Astrocyte (in vitro differentiated cells and primary cell): ENCODE data around the gene KCNH3. TPM values are rescaled to one million over a fixed set of nuclear protein-coding genes. Genes with fewer than 3 reads are reported as not detected.

ENCODE experiments used
- DNase-seq: peaks from one replicate; pipeline ENCODE4 v3.0.0-alpha.2; 2010; ENCODE audit warnings: low read depth
- FAIRE-seq: peaks from 2 replicates; lab custom pipeline; 2011; peaks lifted over from hg19 to GRCh38; lab: Jason Lieb, UNC
- H2AFZ ChIP-seq: 2 replicates; pipeline ENCODE4 v1.6.0; 2012; ENCODE audit warnings: low read depth, low read length, inconsistent platforms
- H3K27ac ChIP-seq: 2 replicates; pipeline ENCODE4 v1.5.1; 2011; ENCODE audit warnings: low read depth, low read length, inconsistent platforms
- H3K27me3 ChIP-seq: 2 replicates; pipeline ENCODE4 v1.6.0; 2011; ENCODE audit warnings: low read length, inconsistent platforms; ENCODE audit not compliant: insufficient read depth
- H3K36me3 ChIP-seq: 2 replicates; pipeline ENCODE4 v1.5.1; 2011; ENCODE audit warnings: low read length, inconsistent platforms; ENCODE audit not compliant: insufficient read depth
- H3K4me1 ChIP-seq: 2 replicates; pipeline ENCODE4 v1.5.1; 2011; ENCODE audit warnings: low read length, inconsistent platforms; ENCODE audit not compliant: insufficient read depth
- H3K4me2 ChIP-seq: 2 replicates; pipeline ENCODE4 v1.6.0; 2012; ENCODE audit warnings: low read length, inconsistent platforms
- H3K4me3 ChIP-seq: 2 replicates; pipeline ENCODE4 v1.5.1; 2011; ENCODE audit warnings: low read depth, mild to moderate bottlenecking, low read length, inconsistent platforms; ENCODE audit not compliant: insufficient read depth
- H3K79me2 ChIP-seq: 2 replicates; pipeline ENCODE4 v1.6.0; 2012; ENCODE audit warnings: mild to moderate bottlenecking, low read length, inconsistent platforms; ENCODE audit not compliant: insufficient read depth
- H3K9ac ChIP-seq: 2 replicates; pipeline ENCODE4 v1.6.0; 2012; ENCODE audit warnings: mild to moderate bottlenecking, low read length, inconsistent platforms
- H3K9me3 ChIP-seq: 2 replicates; pipeline ENCODE4 v1.5.1; 2012; ENCODE audit warnings: low read depth, mild to moderate bottlenecking, low read length, inconsistent platforms; ENCODE audit not compliant: insufficient read depth
- H4K20me1 ChIP-seq: 2 replicates; pipeline ENCODE4 v1.6.0; 2012; ENCODE audit warnings: low read length, inconsistent platforms; ENCODE audit not compliant: insufficient read depth
- H3K27ac Mint-ChIP-seq: one replicate; pipeline ENCODE4 v1.8.0; 2021; ENCODE audit warnings: mild to moderate bottlenecking, mixed read lengths; ENCODE audit not compliant: unreplicated experiment
- H3K27me3 Mint-ChIP-seq: one replicate; pipeline ENCODE4 v1.8.0; 2021; ENCODE audit warnings: low read depth, mixed read lengths; ENCODE audit not compliant: unreplicated experiment
- H3K36me3 Mint-ChIP-seq: one replicate; pipeline ENCODE4 v1.8.0; 2021; ENCODE audit warnings: low read depth, mixed read lengths; ENCODE audit not compliant: unreplicated experiment
- H3K4me1 Mint-ChIP-seq: one replicate; pipeline ENCODE4 v1.8.0; 2021; ENCODE audit warnings: low read depth, mixed read lengths; ENCODE audit not compliant: unreplicated experiment
- H3K4me3 Mint-ChIP-seq: one replicate; pipeline ENCODE4 v1.8.0; 2021; ENCODE audit warnings: mild to moderate bottlenecking, moderate library complexity, mixed read lengths; ENCODE audit not compliant: unreplicated experiment
- H3K9me3 Mint-ChIP-seq: one replicate; pipeline ENCODE4 v1.8.0; 2021; ENCODE audit warnings: mild to moderate bottlenecking, mixed read lengths; ENCODE audit not compliant: unreplicated experiment
- CTCF ChIP-seq: IDR thresholded peaks from 2 replicates; pipeline ENCODE4 v1.5.1; 2011; ENCODE audit warnings: low read depth, mild to moderate bottlenecking, inconsistent platforms, low read length, moderate library complexity; ENCODE audit not compliant: insufficient read depth
- EZH2 ChIP-seq: IDR thresholded peaks from 2 replicates; pipeline ENCODE4 v1.6.1; 2012; ENCODE audit warnings: mild to moderate bottlenecking, low read length, inconsistent platforms; ENCODE audit not compliant: insufficient read depth
- total RNA-seq: library from RNA; stranded (reverse); gene quantifications from 2 replicates; pipeline ENCODE4 v1.2.1, GENCODE V29; 2021

Gene KCNH3
- total RNA-seq, 1 donor from 2014 or later: not detected

- no peaks in the 10 kb centered on the region for H3K9me3 ChIP-seq
These were observed 13.2 kb downstream of the KCNH3 start for GRCh38 chr12:49552014-49552413.

GRCh38 chr12:49552425-49552824 is 13.6 kb downstream of the KCNH3 start:
- TF ChIP-seq CTCF: no peak
- H3K9me3 ChIP-seq: no peaks in the 10 kb centered on the region
- H3K9ac ChIP-seq: no peak overlapping the region
- no peak overlapping the region for H3K4me2 ChIP-seq
- H3K9me3 Mint-ChIP-seq: no peaks in the 10 kb centered on the region
- H3K36me3 Mint-ChIP-seq: peaks cover 5% of the 10 kb centered on the region
- no peaks in the 10 kb centered on the region for H4K20me1 ChIP-seq
- H3K4me3 Mint-ChIP-seq: no peak overlapping the region
- H3K27ac Mint-ChIP-seq: no peak overlapping the region
- H3K4me3 ChIP-seq: no peak overlapping the region
- no peaks in the 10 kb centered on the region for H3K36me3 ChIP-seq
- no peaks in the 10 kb centered on the region for H3K79me2 ChIP-seq
- DNase-seq (no peak), FAIRE-seq (no peak)
- peaks cover 44% of the 10 kb centered on the region for H3K27me3 Mint-ChIP-seq
- H3K4me1 Mint-ChIP-seq: no peaks in the 10 kb centered on the region
- no peak overlapping the region for H2AFZ ChIP-seq
- H3K4me1 ChIP-seq: peaks cover 12% of the 10 kb centered on the region
- H3K27ac ChIP-seq: no peak overlapping the region
- H3K27me3 ChIP-seq: peaks cover 20% of the 10 kb centered on the region

More at GRCh38 chr12:49552014-49552413, 13.2 kb downstream of the KCNH3 start:
- Mint-ChIP-seq H3K27ac (no peak overlapping the region), H3K36me3 (peaks cover 5% of the 10 kb centered on the region), H3K4me1 (no peaks in the 10 kb centered on the region), H3K4me3 (no peak overlapping the region), H3K27me3 (peaks cover 49% of the 10 kb centered on the region), H3K9me3 (no peaks in the 10 kb centered on the region)
- H3K79me2 ChIP-seq: no peaks in the 10 kb centered on the region
- no peak overlapping the region for H3K4me2 ChIP-seq
- H2AFZ ChIP-seq: no peak overlapping the region
- H3K4me1 ChIP-seq: peaks cover 12% of the 10 kb centered on the region
- H4K20me1 ChIP-seq: no peaks in the 10 kb centered on the region
- FAIRE-seq (no peak), DNase-seq (no peak)
- H3K9ac ChIP-seq: no peak overlapping the region
- TF ChIP-seq CTCF (no peak), EZH2 (no peak)
- H3K36me3 ChIP-seq: no peaks in the 10 kb centered on the region
- peaks cover 20% of the 10 kb centered on the region for H3K27me3 ChIP-seq
- no peak overlapping the region for H3K4me3 ChIP-seq
- no peak overlapping the region for H3K27ac ChIP-seq

GRCh38 chr12:49552899-49553298 is 14.1 kb downstream of the KCNH3 start:
- no peaks in the 10 kb centered on the region for H3K36me3 ChIP-seq
- peaks cover 5% of the 10 kb centered on the region for H3K36me3 Mint-ChIP-seq
- no peak for FAIRE-seq
- no peak overlapping the region for H3K27ac Mint-ChIP-seq
- H3K9ac ChIP-seq: no peak overlapping the region
- H3K27me3 Mint-ChIP-seq: peaks cover 41% of the 10 kb centered on the region
- H3K4me1 ChIP-seq: peaks cover 12% of the 10 kb centered on the region
- no peaks in the 10 kb centered on the region for H3K4me1 Mint-ChIP-seq
- TF ChIP-seq EZH2 (no peak), CTCF (no peak)
- no peak overlapping the region for H3K4me2 ChIP-seq
- no peak overlapping the region for H3K27ac ChIP-seq
- DNase-seq: no peak
- H3K4me3 Mint-ChIP-seq: no peak overlapping the region
- no peaks in the 10 kb centered on the region for H3K9me3 Mint-ChIP-seq
- H3K9me3 ChIP-seq: no peaks in the 10 kb centered on the region
- no peak overlapping the region for H3K4me3 ChIP-seq
- H3K27me3 ChIP-seq: peaks cover 19% of the 10 kb centered on the region
- H3K79me2 ChIP-seq: no peaks in the 10 kb centered on the region
- H2AFZ ChIP-seq: no peak overlapping the region
- no peaks in the 10 kb centered on the region for H4K20me1 ChIP-seq
